HepG2 (cell line): ENCODE results near the gene OR6S1. TPM values are rescaled to one million over a fixed set of nuclear protein-coding genes. Genes with fewer than 3 reads are reported as not detected.

Experiments
- ASH2L ChIP-seq: fragments of 300-600, 200-600 bp; sonication (generic); IDR thresholded peaks from 2 replicates; pipeline ENCODE4 v1.7.0; 2017; ENCODE audit warnings: low read depth, mild to moderate bottlenecking, moderate library complexity, mixed read lengths, low read length; ENCODE audit not compliant: insufficient read length
- GATAD1 ChIP-seq: IDR thresholded peaks from 2 replicates; pipeline ENCODE4 v1.6.1; 2016; ENCODE audit warnings: missing genetic modification reagents, missing compliant biosample characterization
- HNF4A ChIP-seq: sonication (generic); formaldehyde crosslinking; IDR thresholded peaks from 2 replicates; pipeline ENCODE4 v1.4.0; 2020; ENCODE audit warnings: missing genetic modification reagents
- KAT7 ChIP-seq: IDR thresholded peaks from 2 replicates; pipeline ENCODE4 v1.6.1; 2018; ENCODE audit warnings: borderline replicate concordance, missing compliant biosample characterization
- KLF12 ChIP-seq: sonication (generic); formaldehyde crosslinking; IDR thresholded peaks from 2 replicates; pipeline ENCODE4 v1.4.0; 2020; ENCODE audit warnings: missing genetic modification reagents, borderline replicate concordance
- MIER3 ChIP-seq: IDR thresholded peaks from 2 replicates; pipeline ENCODE4 v1.6.1; 2016; ENCODE audit warnings: missing compliant biosample characterization, borderline replicate concordance
- NFKBIZ ChIP-seq: IDR thresholded peaks from 2 replicates; pipeline ENCODE4 v1.6.1; 2018; ENCODE audit warnings: missing genetic modification reagents, missing compliant biosample characterization
- PLRG1 ChIP-seq: fragments of 450-650 bp; conservative IDR thresholded peaks from 2 replicates; pipeline ENCODE4 v1.6.1; 2016
- SAFB2 ChIP-seq: sonication (generic); formaldehyde crosslinking; IDR thresholded peaks from 2 replicates; pipeline ENCODE4 v1.5.1; 2020; ENCODE audit warnings: missing genetic modification reagents, low read depth, mild to moderate bottlenecking, borderline replicate concordance
- TRIM24 ChIP-seq: sonication (generic); formaldehyde crosslinking; IDR thresholded peaks from 2 replicates; pipeline ENCODE4 v1.8.0; 2022; ENCODE audit warnings: mild to moderate bottlenecking, missing genetic modification reagents
- ZNF138 ChIP-seq: sonication (generic); formaldehyde crosslinking; IDR thresholded peaks from 2 replicates; pipeline ENCODE4 v1.5.0; 2020; ENCODE audit warnings: mild to moderate bottlenecking, low read depth, missing genetic modification reagents
- ZNF260 ChIP-seq: sonication (generic); formaldehyde crosslinking; IDR thresholded peaks from 2 replicates; pipeline ENCODE4 v1.4.0; 2020; ENCODE audit warnings: missing genetic modification reagents, low read depth, mild to moderate bottlenecking, borderline replicate concordance
- ZNF264 ChIP-seq: sonication (generic); formaldehyde crosslinking; IDR thresholded peaks from 2 replicates; pipeline ENCODE4 v1.4.0; 2020; ENCODE audit warnings: missing genetic modification reagents
- ZNF333 ChIP-seq: sonication (generic); formaldehyde crosslinking; IDR thresholded peaks from 2 replicates; pipeline ENCODE4 v1.4.0; 2020; ENCODE audit warnings: mild to moderate bottlenecking, missing genetic modification reagents, borderline replicate concordance
- ZNF430 ChIP-seq: sonication (generic); formaldehyde crosslinking; IDR thresholded peaks from 2 replicates; pipeline ENCODE4 v1.9.0; 2021; ENCODE audit warnings: mild to moderate bottlenecking, missing genetic modification reagents
- ZNF503 ChIP-seq: sonication (generic); formaldehyde crosslinking; IDR thresholded peaks from 2 replicates; pipeline ENCODE4 v1.4.0; 2020; ENCODE audit warnings: missing genetic modification reagents
- ZNF644 ChIP-seq: IDR thresholded peaks from 2 replicates; pipeline ENCODE4 v1.6.1; 2016; ENCODE audit warnings: low read depth
- ZNF652 ChIP-seq: IDR thresholded peaks from 2 replicates; pipeline ENCODE4 v1.6.1; 2016; ENCODE audit warnings: low read depth, borderline replicate concordance
- ZNF674 ChIP-seq: sonication (generic); formaldehyde crosslinking; IDR thresholded peaks from 2 replicates; pipeline ENCODE4 v1.5.0; 2020; ENCODE audit warnings: low read depth, mild to moderate bottlenecking, missing genetic modification reagents
- ZSCAN12 ChIP-seq: sonication (generic); formaldehyde crosslinking; IDR thresholded peaks from 2 replicates; pipeline ENCODE4 v1.9.0; 2021; ENCODE audit warnings: mild to moderate bottlenecking, missing genetic modification reagents
- polyA plus RNA-seq, 8 experiments: library from polyadenylated mRNA; depleted of rRNA in 3 of 8; stranded (reverse) in 7 of 8; unstranded in 1 of 8; fragments of >200 nt; fragmentation: Illumina TruSeq in 4 of 8; extraction: Trizol in 4 of 8; gene quantifications; 2 replicates each; pipeline versions ENCODE4 v1.2.1 to v1.2.3, GENCODE V29; 2011 to 2016; ENCODE audit warnings: low read depth in 4 of 8, missing spikeins in 1 of 8, mixed read lengths in 1 of 8; ENCODE audit not compliant: insufficient read depth in 1 of 8
- total RNA-seq, 5 experiments: library from RNA; depleted of rRNA; stranded (reverse); fragments of >200 nt; fragmentation: Illumina TruSeq; extraction: Trizol; gene quantifications; 2 replicates each; pipeline ENCODE4 v1.2.3, GENCODE V29; 2016; ENCODE audit warnings: low read depth in 1 of 5

Gene OR6S1
- total and polyA plus RNA-seq, 2 of the 13 experiments (the other 11 are each of a cell fraction or from before 2014, with no cell fraction given) = 0.09 TPM; not detected in 1

- TF ChIP-seq ZNF260 (CRISPR knock-in tag) (no peak), TRIM24 (no peak), ASH2L (peak; percentile 78), MIER3 (no peak), ZNF652 (CRISPR knock-in tag) (peak; percentile 79), ZNF674 (CRISPR knock-in tag) (no peak), ZNF503 (CRISPR knock-in tag) (no peak), PLRG1 (no peak), GATAD1 (CRISPR knock-in tag) (no peak), ZNF644 (CRISPR knock-in tag) (no peak), ZNF264 (no peak), KLF12 (CRISPR knock-in tag) (no peak), ZNF430 (no peak), NFKBIZ (no peak), KAT7 (CRISPR knock-in tag) (no peak), HNF4A (CRISPR knock-in tag) (no peak), ZNF333 (no peak), ZNF138 (CRISPR knock-in tag) (no peak), ZSCAN12 (CRISPR knock-in tag) (no peak), SAFB2 (CRISPR knock-in tag) (no peak)
These were observed 27.3 kb downstream of the OR6S1 start (continued) for GRCh38 chr14:20614038-20614840.
